ENCODE data around the gene CD72.

GRCh38 chr9:35662437-35662836 is 44.2 kb upstream of the CD72 start:
- TF ChIP-seq CTCF (IDR thresholded peaks at IDR 0.05) (no peak), EP300 (IDR thresholded peaks at IDR 0.05) (no peak)

Data from sigmoid colon (tissue), 4 donors.